ENCODE results near the gene OGA.

The OGA gene

DNA sequence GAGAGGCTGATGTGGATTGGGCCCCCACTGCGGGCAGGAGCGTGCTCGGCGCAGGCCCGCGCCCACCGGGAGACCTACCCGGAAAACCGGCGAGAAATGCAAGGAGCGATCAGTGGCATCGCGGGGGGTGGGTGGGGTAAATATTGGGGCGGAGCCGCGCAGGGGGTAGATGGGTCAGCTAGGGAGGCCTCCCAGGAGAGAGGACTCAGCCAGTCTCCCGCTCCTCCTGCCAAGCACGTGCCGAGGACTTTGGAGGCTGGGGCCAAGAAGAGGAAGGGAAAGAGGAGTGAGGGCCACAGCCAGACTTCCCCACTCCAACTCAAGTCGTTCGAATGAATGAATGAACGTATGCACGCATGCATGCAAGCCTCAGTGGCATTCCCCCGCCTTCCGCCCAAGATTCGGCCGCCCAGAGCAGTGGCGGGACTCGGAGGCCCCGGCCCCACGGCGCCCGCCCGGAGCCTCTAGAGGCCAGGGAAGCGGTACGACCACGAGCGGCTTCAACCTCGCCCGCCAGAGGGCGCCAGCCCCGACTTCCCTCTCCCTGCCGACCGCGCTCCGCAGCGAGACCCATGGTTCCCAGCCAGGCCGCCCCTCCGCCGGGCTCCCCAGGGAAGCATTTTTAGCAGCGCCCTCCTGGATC is 38.6 kb downstream of the OGA start:
- peaks cover 17% of the 10 kb centered on the region for H3K79me2 ChIP-seq (ENCODE audit: insufficient read depth, low read length)
- DNase-seq (no peak), ATAC-seq (ENCODE audit: insufficient read depth, low read depth) (no peak)
- peaks cover 20% of the 10 kb centered on the region for H3K36me3 ChIP-seq (ENCODE audit: insufficient read depth, low read length)
- no peak overlapping the region for H3K4me3 ChIP-seq (ENCODE audit: low read depth in 1 of 2, low read length in 2 of 2)
- H3K27me3 ChIP-seq (ENCODE audit: insufficient read depth, low read length, poor library complexity): no peaks in the 10 kb centered on the region
- TF ChIP-seq EZH2 (IDR thresholded peaks at IDR 0.05; ENCODE audit: borderline replicate concordance, low read depth, low read length, severe bottlenecking): no peak
- TF ChIP-seq, protein P1, sequence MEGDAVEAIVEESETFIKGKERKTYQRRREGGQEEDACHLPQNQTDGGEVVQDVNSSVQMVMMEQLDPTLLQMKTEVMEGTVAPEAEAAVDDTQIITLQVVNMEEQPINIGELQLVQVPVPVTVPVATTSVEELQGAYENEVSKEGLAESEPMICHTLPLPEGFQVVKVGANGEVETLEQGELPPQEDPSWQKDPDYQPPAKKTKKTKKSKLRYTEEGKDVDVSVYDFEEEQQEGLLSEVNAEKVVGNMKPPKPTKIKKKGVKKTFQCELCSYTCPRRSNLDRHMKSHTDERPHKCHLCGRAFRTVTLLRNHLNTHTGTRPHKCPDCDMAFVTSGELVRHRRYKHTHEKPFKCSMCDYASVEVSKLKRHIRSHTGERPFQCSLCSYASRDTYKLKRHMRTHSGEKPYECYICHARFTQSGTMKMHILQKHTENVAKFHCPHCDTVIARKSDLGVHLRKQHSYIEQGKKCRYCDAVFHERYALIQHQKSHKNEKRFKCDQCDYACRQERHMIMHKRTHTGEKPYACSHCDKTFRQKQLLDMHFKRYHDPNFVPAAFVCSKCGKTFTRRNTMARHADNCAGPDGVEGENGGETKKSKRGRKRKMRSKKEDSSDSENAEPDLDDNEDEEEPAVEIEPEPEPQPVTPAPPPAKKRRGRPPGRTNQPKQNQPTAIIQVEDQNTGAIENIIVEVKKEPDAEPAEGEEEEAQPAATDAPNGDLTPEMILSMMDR (IDR thresholded peaks at IDR 0.05; ENCODE audit: borderline replicate concordance, extremely low read depth, low read length, poor library complexity, severe bottlenecking): peak; percentile 20
- no peak overlapping the region for H3K27ac ChIP-seq (ENCODE audit: low read length)
- no peaks in the 10 kb centered on the region for H3K9me3 ChIP-seq (ENCODE audit: insufficient read depth, low read length, severe bottlenecking)
- no peak overlapping the region for H2AFZ ChIP-seq (ENCODE audit: low read depth, low read length)
- no peaks in the 10 kb centered on the region; the same call in 1 of the 2 replicates for H4K20me1 ChIP-seq (ENCODE audit: insufficient read depth, low read length)
- H3K4me1 ChIP-seq (ENCODE audit: insufficient read depth, low read length): peaks cover 36% of the 10 kb centered on the region
- no peak overlapping the region for H3K4me2 ChIP-seq (ENCODE audit: insufficient read depth, low read length)
- H3K9ac ChIP-seq (ENCODE audit: low read depth, low read length): no peak overlapping the region

DNA sequence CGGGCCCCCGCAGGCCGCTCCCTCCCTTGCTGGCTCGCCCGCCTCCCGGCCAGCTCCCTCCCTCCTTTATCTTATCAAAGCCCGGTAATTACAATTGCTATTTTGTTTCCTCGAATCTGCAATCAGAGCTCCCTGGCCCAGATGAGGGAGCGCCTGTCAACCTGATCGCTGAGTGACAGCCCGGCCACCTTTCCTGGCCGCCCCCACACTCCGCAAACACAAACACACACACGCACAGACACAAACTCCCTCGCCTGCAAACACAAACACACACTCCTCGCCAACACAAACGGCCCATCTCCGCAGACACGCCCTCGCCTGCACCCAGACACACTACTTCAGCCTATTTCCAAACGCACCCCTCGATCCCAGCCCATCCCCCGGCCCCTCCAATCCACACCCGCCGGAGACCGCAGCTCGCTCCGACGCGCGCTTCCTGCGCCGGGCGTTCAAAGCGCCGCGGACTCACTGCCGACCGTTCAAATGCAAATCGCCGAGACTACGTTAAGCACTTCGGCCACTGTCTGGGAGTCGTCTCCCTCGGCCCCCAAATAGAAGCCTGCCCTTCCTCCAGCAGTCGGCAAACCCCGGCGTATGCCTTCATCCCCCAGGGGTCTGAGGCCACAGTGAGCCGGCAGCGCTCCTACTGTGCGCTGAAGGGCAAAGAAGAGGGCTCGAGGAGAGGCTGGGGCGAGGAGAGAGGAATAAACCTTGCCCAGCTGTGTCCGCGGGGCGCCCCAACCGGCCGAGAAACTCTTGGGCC is 39.3 kb downstream of the OGA start:
- Histone ChIP-seq H3K27me3 (ENCODE audit: insufficient read depth, low read length, poor library complexity) (no peaks in the 10 kb centered on the region), H3K9ac (ENCODE audit: low read depth, low read length) (no peak overlapping the region), H2AFZ (ENCODE audit: low read depth, low read length) (no peak overlapping the region), H3K36me3 (ENCODE audit: insufficient read depth, low read length) (peaks cover 19% of the 10 kb centered on the region), H3K4me2 (ENCODE audit: insufficient read depth, low read length) (no peak overlapping the region), H4K20me1 (ENCODE audit: insufficient read depth, low read length) (no peaks in the 10 kb centered on the region; the same call in 1 of the 2 replicates), H3K9me3 (ENCODE audit: insufficient read depth, low read length, severe bottlenecking) (no peaks in the 10 kb centered on the region), H3K79me2 (ENCODE audit: insufficient read depth, low read length) (peaks cover 17% of the 10 kb centered on the region), H3K27ac (ENCODE audit: low read length) (no peak overlapping the region), H3K4me3 (ENCODE audit: low read depth in 1 of 2, low read length in 2 of 2) (no peak overlapping the region), H3K4me1 (ENCODE audit: insufficient read depth, low read length) (peaks cover 29% of the 10 kb centered on the region)
- TF ChIP-seq, protein P1 (IDR thresholded peaks at IDR 0.05; ENCODE audit: borderline replicate concordance, extremely low read depth, low read length, poor library complexity, severe bottlenecking): no peak
- TF ChIP-seq EZH2 (IDR thresholded peaks at IDR 0.05; ENCODE audit: borderline replicate concordance, low read depth, low read length, severe bottlenecking): no peak
- DNase-seq (no peak), ATAC-seq (ENCODE audit: insufficient read depth, low read depth) (no peak)

DNA sequence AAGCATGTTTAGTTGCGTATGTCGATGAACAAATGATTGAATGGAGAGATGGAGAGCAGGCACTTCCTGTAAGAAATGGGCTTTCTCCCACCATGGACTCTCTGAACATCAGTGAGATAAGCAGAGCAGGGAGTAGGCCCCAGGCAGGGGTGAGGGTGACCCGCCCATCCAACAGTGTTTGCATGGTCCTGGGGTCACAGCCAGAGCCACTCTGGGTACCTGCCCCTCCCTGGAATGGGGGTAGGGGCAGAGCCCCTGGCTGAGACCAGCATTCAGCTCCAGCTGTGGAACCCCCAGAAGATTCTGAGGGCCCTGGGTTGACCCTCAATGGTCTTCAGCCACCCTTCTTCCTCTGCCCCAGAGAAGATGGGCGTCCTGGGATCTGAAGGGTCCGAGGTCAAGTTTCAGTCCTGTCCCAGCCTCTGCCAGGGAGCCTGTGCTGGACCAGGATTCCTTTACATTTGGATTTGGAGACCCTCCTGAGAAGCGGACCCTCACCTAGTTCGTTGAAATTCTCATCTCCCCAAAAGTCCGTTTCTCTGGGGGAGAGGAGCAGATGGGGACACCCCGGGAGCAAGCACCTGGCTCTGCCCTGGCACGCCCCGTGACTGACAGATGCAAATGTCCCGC is 40.0 kb downstream of the OGA start:
- Histone ChIP-seq H3K4me1 (ENCODE audit: insufficient read depth, low read length) (peaks cover 23% of the 10 kb centered on the region), H2AFZ (ENCODE audit: low read depth, low read length) (no peak overlapping the region), H3K27me3 (ENCODE audit: insufficient read depth, low read length, poor library complexity) (no peaks in the 10 kb centered on the region)

More for the DNA sequence above, 40.0 kb downstream of the OGA start:
- Histone ChIP-seq H3K36me3 (ENCODE audit: insufficient read depth, low read length) (peaks cover 19% of the 10 kb centered on the region), H3K79me2 (ENCODE audit: insufficient read depth, low read length) (peaks cover 17% of the 10 kb centered on the region), H3K27ac (ENCODE audit: low read length) (no peak overlapping the region), H3K4me2 (ENCODE audit: insufficient read depth, low read length) (no peak overlapping the region), H3K4me3 (ENCODE audit: low read depth in 1 of 2, low read length in 2 of 2) (no peak overlapping the region), H3K9ac (ENCODE audit: low read depth, low read length) (no peak overlapping the region), H3K9me3 (ENCODE audit: insufficient read depth, low read length, severe bottlenecking) (no peaks in the 10 kb centered on the region), H4K20me1 (ENCODE audit: insufficient read depth, low read length) (no peaks in the 10 kb centered on the region; the same call in 1 of the 2 replicates)
- DNase-seq (no peak), ATAC-seq (ENCODE audit: insufficient read depth, low read depth) (no peak)
- TF ChIP-seq, protein P1 (IDR thresholded peaks at IDR 0.05; ENCODE audit: borderline replicate concordance, extremely low read depth, low read length, poor library complexity, severe bottlenecking): no peak

Measured in DND-41 (cell line).